ENCODE measurements around the gene MPPED1. TPM values are rescaled to one million over a fixed set of nuclear protein-coding genes. Genes with fewer than 3 reads are reported as not detected.
A peak's percentile ranks its signal among the peaks of the same experiment; 100 is the strongest.

Gene MPPED1
- total and polyA plus RNA-seq, 2 of the 13 experiments (the other 11 are each of a cell fraction or from before 2014, with no cell fraction given), result 0.77 TPM; not detected in 1

DNA sequence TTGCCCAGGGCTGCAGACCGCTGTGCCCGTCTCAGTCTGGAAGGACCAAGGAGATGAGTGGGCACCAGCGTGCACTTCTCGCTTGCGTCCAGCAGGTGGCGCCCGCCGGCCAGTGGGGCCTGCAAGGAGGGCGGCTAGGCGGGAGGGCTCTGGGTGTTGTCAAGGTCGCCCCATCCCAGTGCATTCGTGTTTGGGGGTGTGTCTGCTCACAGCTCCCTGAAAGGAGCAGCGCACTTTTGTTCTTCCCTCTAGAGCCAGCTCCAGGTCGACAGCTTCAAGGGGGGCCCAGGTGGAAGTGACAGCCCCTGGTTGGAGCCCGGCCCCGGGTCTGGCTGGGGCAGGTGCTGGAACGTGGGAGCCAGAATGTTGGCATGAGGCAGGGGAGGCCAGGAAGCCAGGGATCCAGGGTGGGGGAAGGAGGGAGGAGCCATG, 23.4 kb upstream of the MPPED1 start (continued):
- peak; percentile 86 for TF ChIP-seq ZNF687 (CRISPR knock-in tag; IDR thresholded peaks at IDR 0.05)
- TF ChIP-seq, protein P1, sequence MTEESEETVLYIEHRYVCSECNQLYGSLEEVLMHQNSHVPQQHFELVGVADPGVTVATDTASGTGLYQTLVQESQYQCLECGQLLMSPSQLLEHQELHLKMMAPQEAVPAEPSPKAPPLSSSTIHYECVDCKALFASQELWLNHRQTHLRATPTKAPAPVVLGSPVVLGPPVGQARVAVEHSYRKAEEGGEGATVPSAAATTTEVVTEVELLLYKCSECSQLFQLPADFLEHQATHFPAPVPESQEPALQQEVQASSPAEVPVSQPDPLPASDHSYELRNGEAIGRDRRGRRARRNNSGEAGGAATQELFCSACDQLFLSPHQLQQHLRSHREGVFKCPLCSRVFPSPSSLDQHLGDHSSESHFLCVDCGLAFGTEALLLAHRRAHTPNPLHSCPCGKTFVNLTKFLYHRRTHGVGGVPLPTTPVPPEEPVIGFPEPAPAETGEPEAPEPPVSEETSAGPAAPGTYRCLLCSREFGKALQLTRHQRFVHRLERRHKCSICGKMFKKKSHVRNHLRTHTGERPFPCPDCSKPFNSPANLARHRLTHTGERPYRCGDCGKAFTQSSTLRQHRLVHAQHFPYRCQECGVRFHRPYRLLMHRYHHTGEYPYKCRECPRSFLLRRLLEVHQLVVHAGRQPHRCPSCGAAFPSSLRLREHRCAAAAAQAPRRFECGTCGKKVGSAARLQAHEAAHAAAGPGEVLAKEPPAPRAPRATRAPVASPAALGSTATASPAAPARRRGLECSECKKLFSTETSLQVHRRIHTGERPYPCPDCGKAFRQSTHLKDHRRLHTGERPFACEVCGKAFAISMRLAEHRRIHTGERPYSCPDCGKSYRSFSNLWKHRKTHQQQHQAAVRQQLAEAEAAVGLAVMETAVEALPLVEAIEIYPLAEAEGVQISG (CRISPR knock-in tag; IDR thresholded peaks at IDR 0.05), result peak; percentile 39; the same call in 1 of the 2 replicates
- no peak for TF ChIP-seq KAT7 (CRISPR knock-in tag; IDR thresholded peaks at IDR 0.05; ENCODE audit: borderline replicate concordance)
- TF ChIP-seq ZNF580 (CRISPR knock-in tag; IDR thresholded peaks at IDR 0.05; ENCODE audit: borderline replicate concordance, low read depth), result peak; percentile 69; the same call in 1 of the 2 replicates
- no peak for TF ChIP-seq CENPX (CRISPR knock-in tag; IDR thresholded peaks at IDR 0.05)
- TF ChIP-seq ZNF878 (CRISPR knock-in tag; IDR thresholded peaks at IDR 0.05), result no peak
- peak; percentile 48; the same call in 1 of the 2 replicates for TF ChIP-seq IRF2 (CRISPR knock-in tag; IDR thresholded peaks at IDR 0.05)
- peak; percentile 46; the same call in 1 of the 2 replicates for TF ChIP-seq RXRB (CRISPR knock-in tag; IDR thresholded peaks at IDR 0.05; ENCODE audit: borderline replicate concordance)
- 0 out of 2 replicates have a peak, but pooled peaks have one; percentile 44 for TF ChIP-seq DZIP1 (CRISPR knock-in tag; IDR thresholded peaks at IDR 0.05)
- TF ChIP-seq ZNF501 (CRISPR knock-in tag; IDR thresholded peaks at IDR 0.05), result no peak
- TF ChIP-seq ZKSCAN5 (CRISPR knock-in tag; IDR thresholded peaks at IDR 0.05), result no peak
- TF ChIP-seq PITX1 (CRISPR knock-in tag; IDR thresholded peaks at IDR 0.05), result peak; percentile 50; the same call in 1 of the 2 replicates
- TF ChIP-seq, protein P2, sequence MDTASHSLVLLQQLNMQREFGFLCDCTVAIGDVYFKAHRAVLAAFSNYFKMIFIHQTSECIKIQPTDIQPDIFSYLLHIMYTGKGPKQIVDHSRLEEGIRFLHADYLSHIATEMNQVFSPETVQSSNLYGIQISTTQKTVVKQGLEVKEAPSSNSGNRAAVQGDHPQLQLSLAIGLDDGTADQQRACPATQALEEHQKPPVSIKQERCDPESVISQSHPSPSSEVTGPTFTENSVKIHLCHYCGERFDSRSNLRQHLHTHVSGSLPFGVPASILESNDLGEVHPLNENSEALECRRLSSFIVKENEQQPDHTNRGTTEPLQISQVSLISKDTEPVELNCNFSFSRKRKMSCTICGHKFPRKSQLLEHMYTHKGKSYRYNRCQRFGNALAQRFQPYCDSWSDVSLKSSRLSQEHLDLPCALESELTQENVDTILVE (CRISPR knock-in tag; IDR thresholded peaks at IDR 0.05), result 0 out of 2 replicates have a peak, but pooled peaks have one; percentile 58
- TF ChIP-seq AHR (CRISPR knock-in tag; IDR thresholded peaks at IDR 0.05), result peak; percentile 69; the same call in 1 of the 2 replicates
- peak; percentile 26; the same call in 1 of the 2 replicates for TF ChIP-seq MYC (CRISPR knock-in tag; IDR thresholded peaks at IDR 0.05; ENCODE audit: borderline replicate concordance)
- TF ChIP-seq ZSCAN29 (CRISPR knock-in tag; conservative IDR thresholded peaks at IDR 0.05), result 0 out of 2 replicates have a peak, but pooled peaks have one; percentile 16
- no peak for TF ChIP-seq ZNF282 (IDR thresholded peaks at IDR 0.05; ENCODE audit: partially characterized antibody)
- no peak for TF ChIP-seq ZNF451 (CRISPR knock-in tag; IDR thresholded peaks at IDR 0.05)
- TF ChIP-seq ZNF263 (CRISPR knock-in tag; IDR thresholded peaks at IDR 0.05), result 0 out of 2 replicates have a peak, but pooled peaks have one; percentile 40
